OCI-M2 (cell line): ENCODE measurements around the gene KLF7.

Experiments
- DNase-seq: peaks from one replicate; lab custom pipeline; 2025; ENCODE audit not compliant: unreplicated experiment; lab: John Stamatoyannopoulos, UW

KLF7 gene

GRCh38 chr2:207165121-207166038 is at the start of gene KLF7:
TSS of gene KLF7 (minus strand) at chr2:207165948. CDS start at chr2:207165568, 380 bp downstream.
- no peak for DNase-seq

- no peak for DNase-seq
Measured at GRCh38 chr2:207215308-207215707, 49.6 kb upstream of the KLF7 start.

DNA sequence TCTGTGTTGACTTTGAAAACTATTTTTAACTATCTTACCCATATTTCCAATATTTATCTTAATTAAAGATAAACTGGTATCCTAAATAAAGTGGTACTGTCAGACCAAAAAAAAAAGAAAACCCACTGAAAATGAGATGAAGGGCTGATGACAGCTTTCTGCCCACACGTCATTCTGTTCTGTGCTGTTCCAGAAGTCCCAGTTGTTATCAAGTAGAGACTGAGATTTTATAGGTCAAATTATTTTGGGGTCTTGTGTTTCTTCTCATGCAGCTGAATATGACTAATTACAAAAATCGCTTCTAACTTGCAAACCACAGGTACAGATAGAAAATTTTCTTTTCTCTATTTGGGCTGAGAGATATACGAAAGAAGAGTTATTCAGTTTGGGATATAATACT is 48.7 kb upstream of the KLF7 start:
- no peak for DNase-seq

DNA sequence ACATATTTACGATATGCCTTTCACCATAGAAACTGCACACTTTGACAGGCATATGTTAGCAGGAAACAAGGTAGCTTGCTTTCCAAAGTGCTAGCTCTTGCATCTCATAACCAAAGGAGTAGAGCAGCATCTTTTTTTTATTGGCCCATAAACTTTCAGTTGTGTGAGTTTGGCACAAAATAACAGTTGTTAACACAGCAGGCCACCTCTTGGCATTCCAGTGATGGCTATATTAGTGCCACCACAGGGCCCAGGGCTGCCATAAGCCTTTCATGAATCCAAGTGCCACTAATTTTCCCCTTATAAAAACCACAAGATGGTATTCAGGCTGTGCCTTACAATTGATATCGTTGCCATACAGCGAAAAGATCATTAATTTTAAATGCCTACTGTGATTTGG is 40.3 kb upstream of the KLF7 start:
- no peak for DNase-seq

GRCh38 chr2:207205173-207205957 is 39.6 kb upstream of the KLF7 start:
- no peak for DNase-seq

GRCh38 chr2:207203056-207203455 is 37.3 kb upstream of the KLF7 start:
- no peak for DNase-seq

GRCh38 chr2:207202645-207203044 is 36.9 kb upstream of the KLF7 start:
- DNase-seq, result no peak

DNA sequence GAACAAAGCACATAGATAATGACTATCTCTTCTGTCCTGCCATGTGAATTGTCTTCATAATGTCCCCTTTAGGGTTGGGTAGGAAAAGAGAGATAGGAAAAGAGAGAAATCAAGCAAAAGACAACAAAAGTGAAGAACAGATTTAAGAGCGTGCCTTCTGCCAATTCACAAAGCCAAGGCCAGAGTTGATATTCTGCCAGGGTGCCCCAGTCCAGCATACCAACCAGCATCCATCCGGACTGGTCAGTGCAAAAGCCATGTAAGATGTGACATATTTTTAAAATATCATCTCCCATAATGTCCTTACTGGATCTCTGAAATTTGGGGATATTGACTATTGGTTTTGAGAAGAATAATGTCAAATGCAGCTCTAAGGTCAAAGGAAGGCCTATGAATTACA is 35.7 kb upstream of the KLF7 start:
- no peak for DNase-seq

- no peak for DNase-seq
Measured at GRCh38 chr2:207200136-207200535, 34.4 kb upstream of the KLF7 start.

- DNase-seq, result no peak
Measured at GRCh38 chr2:207194028-207194427, 28.3 kb upstream of the KLF7 start.

DNA sequence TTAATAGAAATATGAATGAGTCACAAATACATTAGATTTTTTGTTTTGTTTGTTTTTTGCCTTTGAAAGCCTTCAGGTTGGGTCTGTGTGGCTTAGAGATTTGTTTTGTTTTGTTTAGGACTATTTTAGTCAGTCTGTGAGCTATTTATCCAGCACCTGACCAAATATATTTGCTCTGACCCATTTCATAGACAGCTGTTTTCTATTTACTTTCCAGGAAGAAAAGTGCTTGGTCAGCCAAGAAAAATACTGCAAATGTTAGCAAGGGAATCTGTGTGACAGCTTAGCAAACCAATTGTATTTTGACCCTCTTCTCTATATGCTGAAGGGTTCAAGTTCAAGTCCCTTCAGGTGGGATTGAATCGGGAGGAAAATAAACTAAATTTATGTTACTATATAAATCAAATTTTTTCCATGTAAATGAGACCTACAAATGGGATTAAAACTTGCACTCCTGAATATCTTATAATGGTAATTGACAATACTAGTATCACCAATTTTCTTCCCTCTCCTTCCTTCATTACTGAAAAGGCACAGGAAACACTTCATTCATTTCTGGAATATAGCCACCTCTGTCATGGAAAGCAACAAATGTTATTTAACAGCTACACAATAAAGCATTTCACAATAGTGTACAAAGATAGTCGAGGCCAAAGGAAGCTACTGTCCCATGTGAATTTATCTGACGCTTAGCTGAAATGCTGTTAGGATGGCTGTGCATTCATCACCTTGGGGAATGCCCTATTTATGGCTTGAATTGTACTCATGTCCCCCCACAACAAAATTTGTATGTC is 23.1 kb upstream of the KLF7 start:
- no peak for DNase-seq

DNA sequence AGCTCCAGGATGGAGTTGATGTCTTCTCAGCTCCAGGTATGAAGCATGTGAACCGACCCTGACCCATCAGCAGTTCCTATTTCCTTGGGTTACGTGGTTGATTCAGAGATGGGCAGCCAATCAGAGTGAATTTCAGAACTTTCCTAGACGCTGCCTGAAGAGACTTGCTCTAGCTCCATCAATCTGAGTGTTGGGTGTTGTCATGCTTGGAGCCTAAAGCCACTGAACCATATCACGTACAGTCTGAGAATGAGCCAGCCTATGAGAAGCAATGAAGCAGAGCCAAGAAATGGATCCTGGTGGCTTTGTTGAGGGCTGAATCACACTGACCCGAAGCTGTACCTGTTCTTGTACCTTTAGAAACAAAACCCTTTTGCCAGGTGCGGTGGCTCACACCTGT is 19.6 kb upstream of the KLF7 start:
- no peak for DNase-seq

DNA sequence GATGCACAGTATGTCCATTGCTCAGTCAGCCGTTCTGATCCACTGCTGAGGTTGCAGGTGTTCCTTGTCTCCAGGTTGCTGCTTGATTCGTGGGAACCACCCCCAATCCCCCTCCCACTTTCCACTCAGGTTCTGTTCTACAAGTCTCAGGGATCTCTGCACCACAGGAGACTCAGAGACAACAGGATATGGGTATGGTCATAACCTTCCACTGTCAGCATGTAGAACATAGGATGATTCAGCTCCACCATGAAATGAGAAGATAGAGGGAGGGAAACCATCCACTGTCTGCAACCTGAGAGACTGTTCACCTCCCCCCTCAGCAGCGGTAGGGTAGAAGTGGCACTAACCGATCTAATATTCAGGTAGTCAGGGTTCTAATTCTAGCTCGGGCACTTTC is 19.0 kb upstream of the KLF7 start:
- no peak for DNase-seq

GRCh38 chr2:207184348-207184747 is 18.6 kb upstream of the KLF7 start:
- DNase-seq, result no peak

DNA sequence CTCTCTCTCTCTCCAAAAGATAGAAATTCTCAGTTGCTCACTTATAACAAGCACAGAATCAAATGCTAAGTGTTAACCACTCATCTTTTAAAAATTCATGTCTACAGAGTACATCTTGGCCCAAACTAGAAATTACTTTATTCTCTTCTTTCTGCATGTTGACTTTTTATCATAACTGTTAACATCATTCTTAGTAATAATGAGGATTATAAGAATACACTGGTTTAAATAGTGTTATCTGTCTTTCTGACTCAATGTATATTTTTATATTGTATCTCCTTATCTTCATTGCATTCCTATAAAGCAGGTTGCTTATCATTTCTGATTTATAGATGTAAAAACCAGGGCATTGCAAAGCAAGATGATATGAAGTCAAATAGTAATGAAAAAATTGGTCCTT is 17.8 kb upstream of the KLF7 start:
- no peak for DNase-seq

DNA sequence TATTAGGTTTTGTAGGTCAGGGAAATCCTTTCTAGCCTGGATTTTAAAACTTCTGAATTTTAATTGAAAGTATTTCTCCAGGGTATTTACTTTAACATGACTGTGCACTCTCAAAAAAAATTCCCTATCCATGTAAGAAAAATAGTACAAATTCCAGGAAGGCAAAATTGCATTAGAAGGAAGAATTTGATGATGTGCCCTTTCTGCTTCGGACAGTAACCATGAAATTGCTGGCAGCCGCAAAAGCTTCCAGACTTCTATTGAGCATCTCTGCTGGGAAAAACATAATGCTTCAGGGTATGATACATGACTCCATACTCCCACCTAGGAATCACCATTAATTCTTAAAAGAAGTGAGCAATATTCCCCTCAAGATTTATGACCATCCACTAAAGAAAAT is 17.2 kb upstream of the KLF7 start:
- no peak for DNase-seq

- DNase-seq, result no peak
Measured at GRCh38 chr2:207181526-207182274, 16.0 kb upstream of the KLF7 start.

- no peak for DNase-seq
Measured at GRCh38 chr2:207180741-207181140, 15.0 kb upstream of the KLF7 start.

GRCh38 chr2:207176247-207176646 is 10.5 kb upstream of the KLF7 start:
- no peak for DNase-seq

DNA sequence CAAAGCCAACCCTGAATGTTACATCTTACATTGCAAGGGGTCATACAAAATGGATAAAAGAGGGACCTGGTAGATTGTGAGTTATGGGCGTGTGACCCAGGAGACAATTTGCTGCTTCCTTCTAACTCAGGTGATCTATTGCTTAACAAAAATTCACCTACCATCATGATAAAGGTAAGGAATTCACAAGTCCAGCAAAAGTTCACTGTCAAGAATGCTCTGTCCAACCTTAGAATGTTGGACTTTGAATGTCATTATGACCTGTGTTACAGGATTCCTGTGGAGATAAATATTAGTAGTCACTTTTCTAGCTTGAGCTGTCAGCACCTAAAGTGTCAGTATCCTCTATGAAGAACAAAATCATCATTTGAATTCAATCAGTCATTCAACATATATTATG is 7.9 kb upstream of the KLF7 start:
- no peak for DNase-seq
